NOMO-1 treated with dmso at 0.1 percent for 144 hours (cell line): ENCODE results near the gene HOXA1.

ENCODE experiments used
- DNase-seq: peaks from one replicate; lab custom pipeline; 2025; ENCODE audit not compliant: unreplicated experiment; lab: John Stamatoyannopoulos, UW

HOXA1 gene

GRCh38 chr7:27132214-27132613 is 36.4 kb upstream of the HOXA1 start:
- DNase-seq, result no peak

- DNase-seq, result no peak
These were observed 35.6 kb upstream of the HOXA1 start for GRCh38 chr7:27131390-27131819.

GRCh38 chr7:27130540-27131389 is 35.0 kb upstream of the HOXA1 start, which contains the start of gene HOXA4:
Gene HOXA4, minus strand, starts transcription at chr7:27130757. Its CDS starts 24 bp downstream, at chr7:27130733.
- DNase-seq, result no peak

GRCh38 chr7:27129729-27130539 is 34.1 kb upstream of the HOXA1 start:
- no peak for DNase-seq

- DNase-seq, result no peak
These were observed 33.3 kb upstream of the HOXA1 start for GRCh38 chr7:27128776-27129728.

- DNase-seq, result no peak
These were observed 32.2 kb upstream of the HOXA1 start for GRCh38 chr7:27128034-27128433.

GRCh38 chr7:27126596-27127327 is 31.0 kb upstream of the HOXA1 start:
- no peak for DNase-seq

- no peak for DNase-seq
These were observed 30.2 kb upstream of the HOXA1 start for GRCh38 chr7:27125986-27126394.

- no peak for DNase-seq
These were observed 29.3 kb upstream of the HOXA1 start for GRCh38 chr7:27124902-27125689.

GRCh38 chr7:27124096-27124901 is 28.5 kb upstream of the HOXA1 start:
- DNase-seq, result no peak

- no peak for DNase-seq
These were observed 27.8 kb upstream of the HOXA1 start for GRCh38 chr7:27123477-27124053.

- no peak for DNase-seq
These were observed 27.2 kb upstream of the HOXA1 start for GRCh38 chr7:27123007-27123476.

- no peak for DNase-seq
These were observed 26.5 kb upstream of the HOXA1 start for GRCh38 chr7:27122077-27122910.

- no peak for DNase-seq
These were observed 25.9 kb upstream of the HOXA1 start for GRCh38 chr7:27121684-27122076.

GRCh38 chr7:27119412-27119911 is 23.7 kb upstream of the HOXA1 start:
- DNase-seq, result no peak

- no peak for DNase-seq
These were observed 22.8 kb upstream of the HOXA1 start for GRCh38 chr7:27118580-27118979.

- DNase-seq, result no peak
These were observed 22.2 kb upstream of the HOXA1 start for GRCh38 chr7:27117887-27118491.
